IPS-18a (cell line): ENCODE results near the gene FDPS.

Experiments used
- H3K27ac ChIP-seq: one replicate; pipeline ENCODE4 v1.5.1; 2013; ENCODE audit warnings: low read length
- H3K27me3 ChIP-seq: one replicate; pipeline ENCODE4 v1.6.1; 2013; ENCODE audit warnings: mild to moderate bottlenecking, low read length; ENCODE audit not compliant: control insufficient read depth, insufficient read depth
- H3K36me3 ChIP-seq: one replicate; pipeline ENCODE4 v1.6.1; 2013; ENCODE audit warnings: low read depth, low read length; ENCODE audit not compliant: control insufficient read depth
- H3K4me1 ChIP-seq: one replicate; pipeline ENCODE4 v1.6.1; 2013; ENCODE audit warnings: low read depth, low read length; ENCODE audit not compliant: control insufficient read depth
- H3K4me3 ChIP-seq: one replicate; pipeline ENCODE4 v1.5.1; 2013; ENCODE audit warnings: low read length
- H3K9ac ChIP-seq: one replicate; pipeline ENCODE4 v1.6.1; 2013; ENCODE audit warnings: mild to moderate bottlenecking, low read length, moderate library complexity
- H3K9me3 ChIP-seq: one replicate; pipeline ENCODE4 v1.6.1; 2013; ENCODE audit warnings: low read depth, low read length; ENCODE audit not compliant: control insufficient read depth

FDPS gene

DNA sequence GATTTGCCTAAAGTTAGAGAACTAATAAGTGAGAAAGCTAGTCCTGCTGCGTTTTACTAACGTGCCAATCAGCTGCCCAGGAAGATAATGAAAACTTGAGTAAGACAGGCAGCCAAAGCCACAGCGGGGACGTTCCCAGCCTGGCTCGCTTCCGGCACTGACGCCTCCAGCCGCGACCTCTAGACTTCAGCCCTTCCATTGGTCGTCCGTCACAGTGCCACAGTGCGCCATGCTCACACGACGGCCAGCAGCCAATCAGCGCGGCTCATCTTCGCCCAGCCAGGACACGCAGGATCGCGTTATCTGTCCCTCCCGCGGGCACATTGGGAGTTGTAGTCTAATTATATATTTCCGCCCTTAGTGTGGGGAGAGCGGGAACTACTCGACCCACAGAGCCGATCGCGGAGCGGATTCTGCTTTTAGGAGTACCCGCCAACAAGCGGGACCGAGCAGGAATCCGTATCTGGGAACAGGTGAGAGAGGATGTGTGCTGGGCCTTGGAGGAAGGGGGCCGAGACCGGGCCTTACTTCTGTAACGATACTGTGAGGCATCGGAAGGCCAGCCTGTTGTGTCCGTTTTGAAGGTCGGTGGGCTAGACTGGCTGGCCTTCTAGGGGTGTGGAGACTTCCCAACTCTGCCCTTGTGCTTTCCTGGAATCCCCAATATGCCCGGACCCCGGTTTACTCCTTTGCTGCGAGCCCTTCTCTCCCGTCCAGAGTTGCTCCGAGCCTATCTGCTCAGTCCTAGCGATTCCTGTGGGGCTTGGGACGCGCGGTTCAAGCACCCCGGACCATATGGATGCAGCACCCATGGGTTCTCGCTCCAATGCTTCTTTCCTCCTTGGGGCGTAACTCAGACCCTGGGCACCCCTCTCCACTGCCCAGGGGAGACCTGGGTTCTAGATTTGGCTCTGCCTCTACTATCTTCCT is at the start of gene FDPS:
TSS of gene FDPS (plus strand) at position 374 of the 930 bp plus-strand sequence. CDS start 924 bp downstream, outside the sequence.
- Histone ChIP-seq H3K9me3 (no peaks in the 10 kb centered on the region), H3K27ac (peak within 1 kb of the TSS; percentile 80), H3K27me3 (no peaks in the 10 kb centered on the region), H3K4me1 (no peaks in the 10 kb centered on the region), H3K36me3 (peaks cover 17% of the 10 kb centered on the region), H3K4me3 (peak within 1 kb of the TSS; percentile 94), H3K9ac (peak within 1 kb of the TSS; percentile 86)

GRCh38 chr1:155260276-155260675 is 48.4 kb upstream of the FDPS start:
- H3K27ac ChIP-seq = no peak overlapping the region
- no peak overlapping the region for H3K4me3 ChIP-seq
- H3K4me1 ChIP-seq = peaks cover 5% of the 10 kb centered on the region
- H3K27me3 ChIP-seq = no peaks in the 10 kb centered on the region
- no peaks in the 10 kb centered on the region for H3K9me3 ChIP-seq
- H3K36me3 ChIP-seq = peaks cover 34% of the 10 kb centered on the region
- no peak overlapping the region for H3K9ac ChIP-seq

DNA sequence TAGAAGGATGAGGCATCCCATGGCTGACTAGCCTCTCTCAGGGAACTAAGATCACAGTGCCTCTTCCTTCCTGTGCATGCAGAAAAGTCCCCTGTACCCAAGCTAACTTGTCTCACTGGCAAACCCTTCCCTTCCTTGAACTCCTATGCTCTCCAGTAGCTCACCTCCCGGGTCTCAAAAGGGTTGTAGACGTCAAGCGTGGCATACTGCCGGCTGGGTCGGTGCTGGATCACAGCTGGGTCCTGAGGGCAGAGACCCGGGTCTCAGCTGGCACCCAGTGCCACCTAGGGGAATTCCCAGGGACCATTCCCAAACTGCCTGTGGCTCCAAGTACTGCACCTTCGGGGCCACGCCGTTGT is 47.2 kb upstream of the FDPS start:
- peaks cover 44% of the 10 kb centered on the region for H3K36me3 ChIP-seq
- no peaks in the 10 kb centered on the region for H3K27me3 ChIP-seq

DNA sequence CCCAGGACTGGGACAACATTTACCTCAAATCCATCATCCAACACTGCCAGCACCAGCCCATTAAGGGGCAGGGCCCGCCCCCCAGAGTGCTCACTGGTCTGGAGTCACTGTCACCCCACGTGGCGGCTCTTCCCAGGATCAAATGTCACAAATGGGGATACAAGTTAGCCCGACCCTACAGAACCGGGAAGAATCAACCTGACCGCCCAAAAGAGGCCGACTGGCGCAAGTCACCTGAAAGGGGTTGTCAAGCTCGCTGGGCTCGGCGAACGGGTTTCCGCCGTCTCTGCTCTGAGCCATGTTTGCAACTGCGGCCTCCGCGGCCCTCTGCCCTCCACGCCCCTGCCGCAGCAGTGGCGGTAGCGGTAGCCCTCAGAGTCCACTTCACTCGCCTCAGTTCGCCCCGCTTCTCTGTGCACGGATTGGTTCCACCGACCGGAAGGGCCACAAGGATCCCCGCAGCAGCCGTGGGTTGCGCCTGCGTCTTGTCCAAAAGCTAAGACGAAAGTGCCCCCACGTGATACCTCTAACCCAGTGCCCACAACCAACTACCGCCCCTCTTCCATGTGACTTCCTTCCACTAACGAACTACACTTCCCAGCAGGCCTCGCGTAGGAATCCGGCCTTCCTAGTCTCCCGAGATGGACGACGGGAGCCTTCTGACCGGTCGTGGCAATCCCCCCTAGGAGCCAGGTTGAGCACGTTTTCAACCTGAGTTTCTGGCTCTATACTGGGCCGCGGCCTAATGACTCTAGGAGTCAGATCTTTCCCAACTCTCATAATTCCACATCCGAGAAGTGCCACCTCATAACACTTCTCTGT is 46.6 kb upstream of the FDPS start, which contains the start of gene SCAMP3:
TSS of gene SCAMP3 (minus strand) at position 509 of the 822 bp plus-strand sequence. CDS start at position 300, 209 bp downstream.
- Histone ChIP-seq H3K9ac (peak within 1 kb of the TSS; percentile 71), H3K4me3 (peak within 1 kb of the TSS; percentile 86), H3K27me3 (no peaks in the 10 kb centered on the region), H3K27ac (peak within 1 kb of the TSS; percentile 41), H3K9me3 (no peaks in the 10 kb centered on the region), H3K4me1 (peaks cover 5% of the 10 kb centered on the region), H3K36me3 (peaks cover 47% of the 10 kb centered on the region)

More for the DNA sequence above, 47.2 kb upstream of the FDPS start:
- peak overlapping the region; percentile 86 for H3K4me3 ChIP-seq
- H3K9me3 ChIP-seq = no peaks in the 10 kb centered on the region
- H3K9ac ChIP-seq = peak overlapping the region; percentile 71
- peaks cover 5% of the 10 kb centered on the region for H3K4me1 ChIP-seq
- no peak overlapping the region for H3K27ac ChIP-seq

- H3K27ac ChIP-seq = no peak overlapping the region
- no peaks in the 10 kb centered on the region for H3K9me3 ChIP-seq
- peaks cover 5% of the 10 kb centered on the region for H3K4me1 ChIP-seq
- no peak overlapping the region for H3K4me3 ChIP-seq
- H3K36me3 ChIP-seq = peaks cover 56% of the 10 kb centered on the region
- H3K27me3 ChIP-seq = no peaks in the 10 kb centered on the region
- no peak overlapping the region for H3K9ac ChIP-seq
Measured at GRCh38 chr1:155263067-155263466, 45.6 kb upstream of the FDPS start.

DNA sequence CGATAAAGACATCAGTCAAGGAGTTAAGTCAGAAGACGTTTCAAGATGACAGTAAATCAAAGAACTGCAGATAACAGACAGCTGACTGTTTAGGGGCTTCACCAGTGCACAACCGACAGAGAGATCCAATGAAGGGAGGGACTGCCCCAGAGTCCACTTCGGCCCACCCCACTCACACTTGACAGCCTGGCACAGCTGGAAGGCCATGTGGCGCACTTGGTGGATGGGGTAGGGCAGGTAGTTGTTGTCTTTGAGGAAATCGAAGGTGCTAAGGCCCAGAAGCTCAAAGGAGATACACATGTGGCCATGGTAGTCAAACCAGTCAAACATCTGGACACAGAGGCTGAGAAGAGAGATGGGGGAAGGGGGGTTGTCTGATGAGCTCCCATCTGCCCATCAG is 42.1 kb upstream of the FDPS start:
- Histone ChIP-seq H3K9ac (no peak overlapping the region), H3K27me3 (no peaks in the 10 kb centered on the region), H3K27ac (no peak overlapping the region), H3K4me1 (peaks cover 5% of the 10 kb centered on the region), H3K4me3 (no peak overlapping the region), H3K36me3 (peaks cover 82% of the 10 kb centered on the region), H3K9me3 (no peaks in the 10 kb centered on the region)

GRCh38 chr1:155267373-155267772 is 41.3 kb upstream of the FDPS start:
- H3K4me1 ChIP-seq = peaks cover 5% of the 10 kb centered on the region
- H3K27ac ChIP-seq = no peak overlapping the region
- peaks cover 84% of the 10 kb centered on the region for H3K36me3 ChIP-seq
- no peaks in the 10 kb centered on the region for H3K9me3 ChIP-seq
- H3K4me3 ChIP-seq = no peak overlapping the region
- H3K27me3 ChIP-seq = no peaks in the 10 kb centered on the region
- H3K9ac ChIP-seq = no peak overlapping the region

- H3K36me3 ChIP-seq = peaks cover 74% of the 10 kb centered on the region
- H3K27me3 ChIP-seq = no peaks in the 10 kb centered on the region
- H3K9ac ChIP-seq = no peak overlapping the region
- H3K9me3 ChIP-seq = no peaks in the 10 kb centered on the region
- H3K27ac ChIP-seq = no peak overlapping the region
- H3K4me1 ChIP-seq = no peaks in the 10 kb centered on the region
- no peak overlapping the region for H3K4me3 ChIP-seq
Measured at GRCh38 chr1:155268630-155269029, 40.0 kb upstream of the FDPS start.

GRCh38 chr1:155269381-155269780 is 39.3 kb upstream of the FDPS start:
- H3K36me3 ChIP-seq = peaks cover 67% of the 10 kb centered on the region
- no peak overlapping the region for H3K27ac ChIP-seq
- H3K4me1 ChIP-seq = peaks cover 4% of the 10 kb centered on the region
- H3K9me3 ChIP-seq = no peaks in the 10 kb centered on the region
- no peak overlapping the region for H3K9ac ChIP-seq
- H3K27me3 ChIP-seq = no peaks in the 10 kb centered on the region
- H3K4me3 ChIP-seq = no peak overlapping the region

GRCh38 chr1:155272466-155273342 is 36.0 kb upstream of the FDPS start:
- H3K9me3 ChIP-seq = no peaks in the 10 kb centered on the region
- H3K4me3 ChIP-seq = peak overlapping the region; percentile 94
- peaks cover 4% of the 10 kb centered on the region for H3K4me1 ChIP-seq
- H3K27me3 ChIP-seq = no peaks in the 10 kb centered on the region
- H3K9ac ChIP-seq = peak overlapping the region; percentile 64
- peaks cover 36% of the 10 kb centered on the region for H3K36me3 ChIP-seq
- H3K27ac ChIP-seq = peak overlapping the region; percentile 9
